Stimulated activated CD4-positive, alpha-beta T cell treated with anti-CD3 and anti-CD28 coated beads, TNF-alpha, amount 100 ng/mL, for 4 hours (primary cell): ENCODE measurements around the gene STXBP2.

Source experiments
- DNase-seq, 3 experiments: peaks; one replicate each; pipeline ENCODE4 v3.0.0-alpha.2; 2020; ENCODE audit warnings: low read depth in 3 of 3

Gene STXBP2

GRCh38 chr19:7650148-7650547, 13.2 kb downstream of the STXBP2 start:
- no peak for DNase-seq

- DNase-seq: peak; percentile 69 to 79 (median 77)
Observed at GRCh38 chr19:7652061-7652641, 15.2 kb downstream of the STXBP2 start.

- no peak for DNase-seq
Observed at GRCh38 chr19:7654401-7654800, 17.5 kb downstream of the STXBP2 start.

- DNase-seq: no peak
Observed at GRCh38 chr19:7655581-7655980, 18.7 kb downstream of the STXBP2 start.

- DNase-seq: no peak
Observed at GRCh38 chr19:7657131-7657751, 20.3 kb downstream of the STXBP2 start.

GRCh38 chr19:7658219-7658686, 21.3 kb downstream of the STXBP2 start:
- no peak for DNase-seq

GRCh38 chr19:7661744-7662538, 25.0 kb downstream of the STXBP2 start:
- no peak for DNase-seq

GRCh38 chr19:7662657-7663056, 25.7 kb downstream of the STXBP2 start:
- no peak for DNase-seq

GRCh38 chr19:7663706-7664105, 26.8 kb downstream of the STXBP2 start:
- DNase-seq: no peak

- DNase-seq: no peak
Observed at GRCh38 chr19:7665076-7665475, 28.2 kb downstream of the STXBP2 start.

GRCh38 chr19:7668842-7669241, 31.9 kb downstream of the STXBP2 start, which contains the start of gene RETN:
Gene RETN, plus strand, starts transcription at chr19:7669049. Its CDS starts 278 bp downstream, at chr19:7669327.
- no peak for DNase-seq

- DNase-seq: no peak
Observed at GRCh38 chr19:7669641-7670040, 32.7 kb downstream of the STXBP2 start.

- no peak for DNase-seq
Observed at GRCh38 chr19:7670150-7670783, 33.4 kb downstream of the STXBP2 start.

GRCh38 chr19:7670790-7671189, 33.9 kb downstream of the STXBP2 start:
- DNase-seq: no peak

GRCh38 chr19:7672522-7672921, 35.6 kb downstream of the STXBP2 start:
- no peak for DNase-seq

GRCh38 chr19:7674010-7675005, 37.4 kb downstream of the STXBP2 start:
- DNase-seq: no peak

- no peak for DNase-seq
Observed at GRCh38 chr19:7676376-7676775, 39.5 kb downstream of the STXBP2 start.

GRCh38 chr19:7676854-7677253, 39.9 kb downstream of the STXBP2 start, which contains the start of gene MCEMP1:
Gene MCEMP1, plus strand, starts transcription at chr19:7677090. Its CDS starts 31 bp downstream, at chr19:7677121.
- no peak for DNase-seq

GRCh38 chr19:7677669-7678311, 40.9 kb downstream of the STXBP2 start:
- DNase-seq: no peak
